Natural killer cell (primary cell): Measurements from ENCODE around the gene CPXM1. TPM values are rescaled to one million over a fixed set of nuclear protein-coding genes. Genes with fewer than 3 reads are reported as not detected.

ENCODE experiments used
- ATAC-seq, 3 donors: fragments of 150-1000 bp in 2 of 3; fragments of 200-7000 bp in 1 of 3; cut with Tn5 transposase; 1 replicate in 1 of 3; 2 replicates in 2 of 3; pipeline ENCODE4 v1.10.0; 2021; ENCODE audit warnings: mild to moderate bottlenecking in 2 of 3, moderate library complexity in 2 of 3
- DNase-seq, 2 donors: peaks; one replicate each; pipeline versions ENCODE4 v3.0.0 to v3.0.0-alpha.2; 2013 to 2021; ENCODE audit warnings: mixed read lengths in 1 of 2
- H3K27ac ChIP-seq: one replicate; pipeline ENCODE4 v1.5.1; 2013; ENCODE audit warnings: mild to moderate bottlenecking, low read length
- H3K27me3 ChIP-seq: one replicate; pipeline ENCODE4 v1.6.1; 2013; ENCODE audit warnings: low read length; ENCODE audit not compliant: control insufficient read depth, insufficient read depth
- H3K36me3 ChIP-seq: one replicate; pipeline ENCODE4 v1.6.1; 2013; ENCODE audit warnings: low read length; ENCODE audit not compliant: control insufficient read depth, insufficient read depth
- H3K4me1 ChIP-seq: one replicate; pipeline ENCODE4 v1.6.1; 2013; ENCODE audit warnings: low read length; ENCODE audit not compliant: control insufficient read depth, insufficient read depth
- H3K4me3 ChIP-seq: one replicate; pipeline ENCODE4 v1.5.1; 2013; ENCODE audit warnings: low read length
- H3K9me3 ChIP-seq: one replicate; pipeline ENCODE4 v1.6.1; 2013; ENCODE audit warnings: low read length; ENCODE audit not compliant: control insufficient read depth, insufficient read depth
- H3K27ac Mint-ChIP-seq, 2 donors: one replicate each; pipeline ENCODE4 v1.8.0; 2022; ENCODE audit warnings: mild to moderate bottlenecking in 2 of 2, mixed read lengths in 2 of 2, moderate library complexity in 1 of 2
- H3K27me3 Mint-ChIP-seq, 2 donors: one replicate each; pipeline ENCODE4 v1.8.0; 2022; ENCODE audit warnings: low read depth in 2 of 2, mixed read lengths in 2 of 2
- H3K36me3 Mint-ChIP-seq: one replicate; pipeline ENCODE4 v1.8.0; 2022; ENCODE audit warnings: mixed read lengths
- H3K4me1 Mint-ChIP-seq, 2 donors: one replicate each; pipeline ENCODE4 v1.8.0; 2022; ENCODE audit warnings: mixed read lengths in 2 of 2
- H3K4me3 Mint-ChIP-seq: one replicate; pipeline ENCODE4 v1.8.0; 2022; ENCODE audit warnings: mild to moderate bottlenecking, moderate library complexity, mixed read lengths
- H3K9me3 Mint-ChIP-seq, 2 donors: one replicate each; pipeline ENCODE4 v1.8.0; 2022; ENCODE audit warnings: mixed read lengths in 2 of 2
- CTCF ChIP-seq: fragments of 200-600 bp; IDR thresholded peaks from one replicate; pipeline ENCODE4 v1.8.0; 2022; ENCODE audit warnings: antibody characterized with exemption
- WGBS: methylation state at CpG from one replicate; pipeline ENCODE4 v1.1.7; 2013; ENCODE audit warnings: missing lambda C conversion rate; ENCODE audit not compliant: insufficient coverage; 5-methylcytosine and 5-hydroxymethylcytosine counted together
- intact Hi-C: fragments of 100-400 bp; cut with micrococcal nuclease; formaldehyde crosslinking; loops from one replicate; pipeline ENCODE4 v1.14.2; 2022
- total RNA-seq, 4 donors: library from RNA; stranded (reverse); fragments of 120-200 nt in 1 of 4; gene quantifications; one replicate each; pipeline versions ENCODE4 v1.2.3 to v1.2.4, GENCODE V29; 2013 to 2022

Gene CPXM1
- total RNA-seq, 3 donors from 2014 or later (not counting 1 experiment from before 2014, with no cell fraction given) = 0.49 to 2.3 (median 1.5) TPM

- DNase-seq = no peak
- H3K4me3 Mint-ChIP-seq = no peak overlapping the region
- 54% methylated on average over 48 of the region's 49 CpGs for WGBS
- H3K4me3 ChIP-seq = no peak overlapping the region
- no peaks in the 10 kb centered on the region for H3K9me3 Mint-ChIP-seq
- H3K27ac ChIP-seq = no peak overlapping the region
- H3K27me3 ChIP-seq = peaks cover 12% of the 10 kb centered on the region
- H3K27me3 Mint-ChIP-seq = peaks cover 0 to 18% of the 10 kb centered on the region in 2 donors
- TF ChIP-seq CTCF = no peak
- peaks cover under 1% of the 10 kb centered on the region for H3K9me3 ChIP-seq
- ATAC-seq = no peak
- H3K36me3 Mint-ChIP-seq = no peaks in the 10 kb centered on the region
- peaks cover 46% of the 10 kb centered on the region for H3K4me1 ChIP-seq
- peak overlapping the region in 1 of 2 donors; percentile 64 for H3K27ac Mint-ChIP-seq
- H3K36me3 ChIP-seq = no peaks in the 10 kb centered on the region
- peaks cover 35 to 50% of the 10 kb centered on the region in 2 donors for H3K4me1 Mint-ChIP-seq
- intact Hi-C loops = no loop called here
These were observed 51.0 kb downstream of the CPXM1 start for GRCh38 chr20:2749343-2749950.

GRCh38 chr20:2748551-2749342, 51.7 kb downstream of the CPXM1 start:
- no peak overlapping the region for H3K27ac ChIP-seq
- Mint-ChIP-seq H3K27ac (peak overlapping the region in 1 of 2 donors; percentile 0), H3K36me3 (no peaks in the 10 kb centered on the region), H3K9me3 (no peaks in the 10 kb centered on the region), H3K4me3 (no peak overlapping the region), H3K27me3 (peaks cover 0 to 12% of the 10 kb centered on the region in 2 donors), H3K4me1 (peaks cover 35 to 43% of the 10 kb centered on the region in 2 donors)
- WGBS = 83% methylated on average over 10 of the region's 10 CpGs
- no peaks in the 10 kb centered on the region for H3K36me3 ChIP-seq
- H3K9me3 ChIP-seq = no peaks in the 10 kb centered on the region
- peak in 1 of 2 donors; percentile 49 for DNase-seq
- peaks cover 8% of the 10 kb centered on the region for H3K27me3 ChIP-seq
- intact Hi-C loops = no loop called here
- ATAC-seq = no peak
- peaks cover 44% of the 10 kb centered on the region for H3K4me1 ChIP-seq
- no peak for TF ChIP-seq CTCF
- no peak overlapping the region for H3K4me3 ChIP-seq

DNA sequence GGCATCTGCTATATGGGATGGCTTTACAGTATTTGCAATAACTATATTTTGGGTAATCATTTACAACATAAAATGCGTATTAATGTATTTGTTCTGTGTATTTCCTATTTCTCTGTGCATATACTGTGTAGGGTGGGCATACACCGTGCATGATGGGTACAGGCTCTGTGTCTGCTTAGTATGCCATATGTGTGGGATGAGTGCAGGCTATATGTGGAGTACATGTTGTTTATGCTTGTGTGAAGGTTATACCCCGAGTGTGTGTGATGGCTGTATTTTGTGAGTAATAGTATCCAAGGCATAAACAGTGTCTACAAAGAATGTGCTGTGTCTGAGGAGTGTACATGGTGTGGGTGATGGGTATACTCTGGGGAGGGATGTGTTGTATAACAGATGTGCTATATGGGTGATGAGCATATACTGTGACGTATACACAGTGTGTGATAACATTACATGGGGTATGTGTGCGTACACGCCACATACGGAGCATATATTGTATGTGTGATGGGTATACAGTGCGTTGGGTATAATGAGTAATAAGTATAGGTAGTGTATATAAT, 52.7 kb downstream of the CPXM1 start:
- no peak for TF ChIP-seq CTCF
- Mint-ChIP-seq H3K27me3 (peaks cover 0 to 6% of the 10 kb centered on the region in 2 donors), H3K4me3 (no peak overlapping the region), H3K9me3 (no peaks in the 10 kb centered on the region), H3K27ac (peak overlapping the region in 1 of 2 donors; percentile 0), H3K36me3 (no peaks in the 10 kb centered on the region), H3K4me1 (peaks cover 36 to 40% of the 10 kb centered on the region in 2 donors)
- peaks cover 41% of the 10 kb centered on the region for H3K4me1 ChIP-seq
- no peaks in the 10 kb centered on the region for H3K9me3 ChIP-seq
- ATAC-seq (no peak), DNase-seq (no peak)
- 93% methylated on average over 8 of the region's 8 CpGs for WGBS
- no peak overlapping the region for H3K27ac ChIP-seq
- intact Hi-C loops = no loop called here
- H3K4me3 ChIP-seq = no peak overlapping the region
- H3K36me3 ChIP-seq = no peaks in the 10 kb centered on the region
- peaks cover 2% of the 10 kb centered on the region for H3K27me3 ChIP-seq
